H9 (cell line): ENCODE measurements around the gene SEL1L2. TPM values are rescaled to one million over a fixed set of nuclear protein-coding genes. Genes with fewer than 3 reads are reported as not detected.

Source experiments
- DNase-seq: peaks from one replicate; pipeline ENCODE4 v3.0.0-alpha.2; 2017
- H2AFZ ChIP-seq: one replicate; pipeline ENCODE4 v1.6.1; 2013; ENCODE audit warnings: mild to moderate bottlenecking, low read length, control low read depth, moderate library complexity
- H2AK5ac ChIP-seq: 2 replicates; pipeline ENCODE4 v1.6.1; 2013; ENCODE audit warnings: low read length, control low read depth, mixed read lengths; ENCODE audit not compliant: insufficient read length
- H2BK120ac ChIP-seq: one replicate; pipeline ENCODE4 v1.6.1; 2013; ENCODE audit warnings: low read depth, mild to moderate bottlenecking, low read length, control low read depth, inconsistent platforms; ENCODE audit not compliant: poor library complexity, severe bottlenecking
- H2BK12ac ChIP-seq: 2 replicates; pipeline ENCODE4 v1.6.1; 2013; ENCODE audit warnings: low read length, control low read depth, mixed read lengths, low read depth; ENCODE audit not compliant: insufficient read length
- H2BK15ac ChIP-seq: 2 replicates; pipeline ENCODE4 v1.6.1; 2013; ENCODE audit warnings: low read depth, low read length, control low read depth
- H2BK20ac ChIP-seq: one replicate; pipeline ENCODE4 v1.6.1; 2013; ENCODE audit warnings: low read depth, mild to moderate bottlenecking, low read length, control low read depth, inconsistent platforms; ENCODE audit not compliant: poor library complexity, severe bottlenecking
- H2BK5ac ChIP-seq: 2 replicates; pipeline ENCODE4 v1.6.1; 2013; ENCODE audit warnings: low read length, control low read depth, mixed read lengths; ENCODE audit not compliant: insufficient read length
- H3K14ac ChIP-seq: 2 replicates; pipeline ENCODE4 v1.6.1; 2013; ENCODE audit warnings: low read length, control low read depth; ENCODE audit not compliant: insufficient read depth
- H3K18ac ChIP-seq: 2 replicates; pipeline ENCODE4 v1.6.1; 2013; ENCODE audit warnings: low read depth, mild to moderate bottlenecking, mixed read lengths, low read length, control low read depth; ENCODE audit not compliant: insufficient read length
- H3K23ac ChIP-seq: 2 replicates; pipeline ENCODE4 v1.6.1; 2013; ENCODE audit warnings: low read length, control low read depth, mixed read lengths, low read depth; ENCODE audit not compliant: insufficient read length
- H3K23me2 ChIP-seq: 2 replicates; pipeline ENCODE4 v1.6.1; 2013; ENCODE audit warnings: low read depth, mild to moderate bottlenecking, mixed read lengths, low read length, control low read depth; ENCODE audit not compliant: insufficient read length, poor library complexity, severe bottlenecking
- H3K27ac ChIP-seq: 2 replicates; pipeline ENCODE4 v1.5.1; 2013; ENCODE audit warnings: low read length, control low read depth, mixed read lengths, low read depth; ENCODE audit not compliant: insufficient read length
- H3K27me3 ChIP-seq: 2 replicates; pipeline ENCODE4 v1.6.1; 2013; ENCODE audit warnings: low read length, control low read depth, inconsistent platforms; ENCODE audit not compliant: insufficient read depth
- H3K4ac ChIP-seq: 2 replicates; pipeline ENCODE4 v1.6.1; 2013; ENCODE audit warnings: low read depth, mild to moderate bottlenecking, control low read depth, inconsistent platforms, low read length, moderate library complexity
- H3K4me1 ChIP-seq: 2 replicates; pipeline ENCODE4 v1.6.1; 2013; ENCODE audit warnings: low read length, control low read depth, inconsistent platforms; ENCODE audit not compliant: insufficient read depth
- H3K4me2 ChIP-seq: 2 replicates; pipeline ENCODE4 v1.6.1; 2013; ENCODE audit warnings: low read length, control low read depth, mixed read lengths; ENCODE audit not compliant: insufficient read length, insufficient read depth
- H3K56ac ChIP-seq: 2 replicates; pipeline ENCODE4 v1.6.1; 2013; ENCODE audit warnings: low read depth, mild to moderate bottlenecking, mixed read lengths, low read length, control low read depth; ENCODE audit not compliant: insufficient read length
- H3K79me1 ChIP-seq: 2 replicates; pipeline ENCODE4 v1.6.1; 2013; ENCODE audit warnings: low read depth, mild to moderate bottlenecking, moderate library complexity, low read length, control low read depth, inconsistent platforms; ENCODE audit not compliant: insufficient read depth, poor library complexity, severe bottlenecking
- H3K79me2 ChIP-seq: 2 replicates; pipeline ENCODE4 v1.6.1; 2013; ENCODE audit warnings: low read length, control low read depth, inconsistent platforms; ENCODE audit not compliant: insufficient read depth
- H3K9ac ChIP-seq: 2 replicates; pipeline ENCODE4 v1.6.1; 2013; ENCODE audit warnings: low read length, control low read depth, mixed read lengths; ENCODE audit not compliant: insufficient read length; ENCODE audit errors: extremely low read depth
- H3K9me3 ChIP-seq: one replicate; pipeline ENCODE4 v1.6.1; 2013; ENCODE audit warnings: low read depth, low read length, inconsistent platforms; ENCODE audit not compliant: control insufficient read depth
- H3T11ph ChIP-seq: one replicate; pipeline ENCODE4 v1.6.1; 2013; ENCODE audit warnings: mild to moderate bottlenecking, low read length, control low read depth, inconsistent platforms
- H4K20me1 ChIP-seq: one replicate; pipeline ENCODE4 v1.6.1; 2013; ENCODE audit not compliant: control insufficient read depth, insufficient read length, insufficient read depth
- H4K5ac ChIP-seq: 2 replicates; pipeline ENCODE4 v1.6.1; 2013; ENCODE audit warnings: low read depth, mild to moderate bottlenecking, mixed read lengths, low read length, control low read depth; ENCODE audit not compliant: insufficient read length
- H4K8ac ChIP-seq: replicated peaks from 2 replicates; pipeline ENCODE4 v1.6.1; 2013; ENCODE audit warnings: low read length, control low read depth, mixed read lengths, low read depth; ENCODE audit not compliant: insufficient read length
- H4K91ac ChIP-seq: 2 replicates; pipeline ENCODE4 v1.6.1; 2013; ENCODE audit warnings: low read depth, mild to moderate bottlenecking, moderate library complexity, mixed read lengths, low read length, control low read depth; ENCODE audit not compliant: insufficient read length
- H3K27ac Mint-ChIP-seq, 3 experiments: 2 replicates in 2 of 3; 3 replicates in 1 of 3; pipeline ENCODE4 v1.8.0; 2020 to 2021; ENCODE audit warnings: mixed read lengths in 3 of 3, mild to moderate bottlenecking in 1 of 3, moderate library complexity in 1 of 3
- H3K27me3 Mint-ChIP-seq: 2 replicates; pipeline ENCODE4 v1.8.0; 2021; ENCODE audit warnings: low read depth, mild to moderate bottlenecking, moderate library complexity, mixed read lengths
- H3K36me3 Mint-ChIP-seq, 3 experiments: 2 replicates in 2 of 3; 3 replicates in 1 of 3; pipeline ENCODE4 v1.8.0; 2020 to 2021; ENCODE audit warnings: low read depth in 3 of 3, mixed read lengths in 3 of 3; ENCODE audit not compliant: insufficient read depth in 1 of 3
- H3K4me1 Mint-ChIP-seq, 2 experiments: 2 replicates each; pipeline ENCODE4 v1.8.0; 2020; ENCODE audit warnings: mixed read lengths in 2 of 2
- H3K4me3 Mint-ChIP-seq, 2 experiments: 2 replicates in 1 of 2; 3 replicates in 1 of 2; pipeline ENCODE4 v1.8.0; 2020 to 2021; ENCODE audit warnings: mild to moderate bottlenecking in 2 of 2, mixed read lengths in 2 of 2, moderate library complexity in 1 of 2
- H3K9me3 Mint-ChIP-seq, 2 experiments: 2 replicates in 1 of 2; 3 replicates in 1 of 2; pipeline ENCODE4 v1.8.0; 2020; ENCODE audit warnings: mild to moderate bottlenecking in 2 of 2, mixed read lengths in 2 of 2, moderate library complexity in 1 of 2
- WGBS: extraction: QIAGEN DNeasy Blood & Tissue Kit; methylation state at CpG from one replicate; pipeline ENCODE4 v1.1.7; 2013; ENCODE audit warnings: missing lambda C conversion rate, low lambda C conversion rate, mixed read lengths; ENCODE audit not compliant: insufficient read length; ENCODE audit errors: extremely low coverage; 5-methylcytosine and 5-hydroxymethylcytosine counted together
- total RNA-seq: library from RNA; stranded (reverse); gene quantifications from 2 replicates; pipeline ENCODE4 v1.2.1, GENCODE V29; 2021
- TF ChIP-seq, protein P1 (sequence below): fragments of 200-600 bp; sonication (generic); conservative IDR thresholded peaks from 3 replicates; pipeline ENCODE4 v1.8.0; 2021; ENCODE audit warnings: antibody characterized with exemption, mild to moderate bottlenecking

SEL1L2 gene
- total RNA-seq, 1 experiment from 2014 or later: not detected

DNA sequence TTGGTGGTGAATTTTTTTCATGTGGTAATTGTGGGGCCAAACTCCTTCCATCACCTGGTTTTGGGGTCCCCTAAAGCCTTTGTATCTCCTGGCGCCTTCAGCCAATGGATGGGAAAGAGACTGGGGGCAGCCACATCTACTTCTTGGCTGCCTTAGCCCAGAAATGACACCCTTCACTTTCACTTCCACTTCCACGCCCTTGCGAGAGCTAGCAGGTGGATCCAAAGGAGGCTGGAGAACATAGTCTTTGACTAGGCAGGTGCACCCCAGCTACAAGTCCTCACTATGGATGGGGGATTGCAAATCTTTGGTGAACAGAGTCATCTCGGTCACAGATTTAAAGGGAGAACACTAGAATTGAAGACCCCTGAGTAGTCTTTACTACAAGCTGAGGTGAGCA, 134.8 kb downstream of the SEL1L2 start:
- Histone ChIP-seq H3K9ac (no peak overlapping the region), H3K23ac (no peak overlapping the region), H3K79me2 (no peaks in the 10 kb centered on the region), H3K18ac (peak overlapping the region; percentile 34), H4K5ac (no peak overlapping the region), H3K27ac (no peak overlapping the region), H3K4ac (no peak overlapping the region), H4K20me1 (no peaks in the 10 kb centered on the region), H3K27me3 (no peaks in the 10 kb centered on the region), H2AFZ (no peak overlapping the region), H3K79me1 (no peaks in the 10 kb centered on the region), H4K8ac (no peak overlapping the region), H3K4me1 (no peaks in the 10 kb centered on the region), H2BK20ac (no peak overlapping the region), H3T11ph (no peak overlapping the region), H3K4me2 (no peak overlapping the region), H4K91ac (no peak overlapping the region), H2BK12ac (no peak overlapping the region), H2AK5ac (no peak overlapping the region), H3K9me3 (no peaks in the 10 kb centered on the region), H2BK5ac (no peak overlapping the region), H2BK15ac (no peak overlapping the region), H3K56ac (no peak overlapping the region), H3K14ac (no peak overlapping the region), H3K23me2 (no peaks in the 10 kb centered on the region), H2BK120ac (no peak overlapping the region)
- H3K36me3 Mint-ChIP-seq: no peaks in the 10 kb centered on the region
- H3K4me1 Mint-ChIP-seq: peaks cover 8 to 9% of the 10 kb centered on the region in 2 experiments
- TF ChIP-seq, protein P1, sequence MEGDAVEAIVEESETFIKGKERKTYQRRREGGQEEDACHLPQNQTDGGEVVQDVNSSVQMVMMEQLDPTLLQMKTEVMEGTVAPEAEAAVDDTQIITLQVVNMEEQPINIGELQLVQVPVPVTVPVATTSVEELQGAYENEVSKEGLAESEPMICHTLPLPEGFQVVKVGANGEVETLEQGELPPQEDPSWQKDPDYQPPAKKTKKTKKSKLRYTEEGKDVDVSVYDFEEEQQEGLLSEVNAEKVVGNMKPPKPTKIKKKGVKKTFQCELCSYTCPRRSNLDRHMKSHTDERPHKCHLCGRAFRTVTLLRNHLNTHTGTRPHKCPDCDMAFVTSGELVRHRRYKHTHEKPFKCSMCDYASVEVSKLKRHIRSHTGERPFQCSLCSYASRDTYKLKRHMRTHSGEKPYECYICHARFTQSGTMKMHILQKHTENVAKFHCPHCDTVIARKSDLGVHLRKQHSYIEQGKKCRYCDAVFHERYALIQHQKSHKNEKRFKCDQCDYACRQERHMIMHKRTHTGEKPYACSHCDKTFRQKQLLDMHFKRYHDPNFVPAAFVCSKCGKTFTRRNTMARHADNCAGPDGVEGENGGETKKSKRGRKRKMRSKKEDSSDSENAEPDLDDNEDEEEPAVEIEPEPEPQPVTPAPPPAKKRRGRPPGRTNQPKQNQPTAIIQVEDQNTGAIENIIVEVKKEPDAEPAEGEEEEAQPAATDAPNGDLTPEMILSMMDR: no peak
- no peak for DNase-seq
- no CpG with 5 or more reads among the region's 4 CpGs for WGBS
- H3K27ac Mint-ChIP-seq: 0 out of 7 replicates have a peak overlapping the region, but pooled peaks of 1 of the 3 experiments have one; percentile 40
- no peaks in the 10 kb centered on the region for H3K27me3 Mint-ChIP-seq
- H3K9me3 Mint-ChIP-seq: no peaks in the 10 kb centered on the region
- H3K4me3 Mint-ChIP-seq: no peak overlapping the region
